CD4-positive, alpha-beta T cell (primary cell): ENCODE measurements around the gene USF2. TPM values are rescaled to one million over a fixed set of nuclear protein-coding genes. Genes with fewer than 3 reads are reported as not detected.
A peak's percentile ranks its signal among the peaks of the same experiment; 100 is the strongest.

Experiments
- ATAC-seq: fragments of 200-7000 bp; cut with Tn5 transposase; one replicate; pipeline ENCODE4 v1.10.0; 2022; ENCODE audit warnings: mild to moderate bottlenecking; ENCODE audit not compliant: poor library complexity
- CTCF ChIA-PET: fragments of 350-600 bp; sonication (Branson Sonifier 250); formaldehyde crosslinking; loops from one replicate; lab custom pipeline; 2021; ENCODE audit warnings: antibody characterized with exemption, inconsistent platforms; lab: Charles Lee
- POLR2A ChIA-PET: fragments of 350-600 bp; sonication (Branson Sonifier 250); formaldehyde crosslinking; loops from one replicate; lab custom pipeline; 2021; ENCODE audit warnings: antibody characterized with exemption, inconsistent platforms; lab: Charles Lee
- DNase-seq, 14 experiments: peaks; one replicate each; pipeline ENCODE4 v3.0.0-alpha.2; 2013 to 2020; ENCODE audit warnings: mixed read lengths in 2 of 14
- H3K27ac ChIP-seq, 2 donors: one replicate each; pipeline versions ENCODE4 v1.5.1 to v1.7.0; 2013; ENCODE audit warnings: low read length in 2 of 2, low read depth in 1 of 2, mild to moderate bottlenecking in 1 of 2
- H3K27me3 ChIP-seq, 2 experiments: 1 replicate in 1 of 2; 2 replicates in 1 of 2; pipeline versions ENCODE4 v1.6.1 to v1.7.0; 2013; ENCODE audit warnings: low read length in 2 of 2, control low read depth in 1 of 2, mild to moderate bottlenecking in 1 of 2, moderate library complexity in 1 of 2; ENCODE audit not compliant: insufficient read depth in 2 of 2, control insufficient read depth in 1 of 2
- H3K36me3 ChIP-seq: one replicate; pipeline ENCODE4 v1.6.1; 2013; ENCODE audit warnings: low read length, control low read depth; ENCODE audit not compliant: insufficient read depth
- H3K4me1 ChIP-seq: one replicate; pipeline ENCODE4 v1.6.1; 2013; ENCODE audit warnings: low read length, control low read depth; ENCODE audit not compliant: insufficient read depth
- H3K4me3 ChIP-seq: one replicate; pipeline ENCODE4 v1.5.1; 2013; ENCODE audit warnings: mild to moderate bottlenecking, low read length, moderate library complexity
- H3K9me3 ChIP-seq, 2 experiments: 1 replicate in 1 of 2; 2 replicates in 1 of 2; pipeline versions ENCODE4 v1.6.1 to v1.7.0; 2013; ENCODE audit warnings: low read length in 2 of 2, mild to moderate bottlenecking in 2 of 2, control low read depth in 1 of 2, moderate library complexity in 1 of 2; ENCODE audit not compliant: control insufficient read depth in 1 of 2, insufficient read depth in 1 of 2
- H3K27ac Mint-ChIP-seq: one replicate; pipeline ENCODE4 v1.8.0; 2020; ENCODE audit warnings: mixed read lengths
- H3K27me3 Mint-ChIP-seq: one replicate; pipeline ENCODE4 v1.8.0; 2021; ENCODE audit warnings: mixed read lengths
- H3K36me3 Mint-ChIP-seq: one replicate; pipeline ENCODE4 v1.8.0; 2021; ENCODE audit warnings: low read depth, mixed read lengths
- H3K4me1 Mint-ChIP-seq: one replicate; pipeline ENCODE4 v1.8.0; 2021; ENCODE audit warnings: low read depth, mixed read lengths
- H3K4me3 Mint-ChIP-seq: one replicate; pipeline ENCODE4 v1.8.0; 2020; ENCODE audit warnings: mild to moderate bottlenecking, mixed read lengths
- H3K9me3 Mint-ChIP-seq: one replicate; pipeline ENCODE4 v1.8.0; 2020; ENCODE audit warnings: mixed read lengths
- intact Hi-C, 2 experiments: fragments of 100-400 bp; cut with DNase I in 1 of 2; cut with micrococcal nuclease in 1 of 2; formaldehyde crosslinking; loops; one replicate each; pipeline versions ENCODE4 v1.15.1 to v1.9.0; 2023 to 2025; cut with DNase I, micrococcal nuclease
- total RNA-seq, 174 experiments: library from RNA in 2 of 174; stranded (reverse) in 2 of 174; gene quantifications; one replicate each; pipeline ENCODE4 v1.2.3 and lab custom pipeline; 2021 to 2026
- TF ChIP-seq, protein P1 (sequence below): fragments of 200-600 bp; IDR thresholded peaks from one replicate; pipeline ENCODE4 v1.8.0; 2022; ENCODE audit warnings: antibody characterized with exemption, mild to moderate bottlenecking

The USF2 gene
- total RNA-seq, 2 experiments from 2014 or later = 335 to 344 TPM

DNA sequence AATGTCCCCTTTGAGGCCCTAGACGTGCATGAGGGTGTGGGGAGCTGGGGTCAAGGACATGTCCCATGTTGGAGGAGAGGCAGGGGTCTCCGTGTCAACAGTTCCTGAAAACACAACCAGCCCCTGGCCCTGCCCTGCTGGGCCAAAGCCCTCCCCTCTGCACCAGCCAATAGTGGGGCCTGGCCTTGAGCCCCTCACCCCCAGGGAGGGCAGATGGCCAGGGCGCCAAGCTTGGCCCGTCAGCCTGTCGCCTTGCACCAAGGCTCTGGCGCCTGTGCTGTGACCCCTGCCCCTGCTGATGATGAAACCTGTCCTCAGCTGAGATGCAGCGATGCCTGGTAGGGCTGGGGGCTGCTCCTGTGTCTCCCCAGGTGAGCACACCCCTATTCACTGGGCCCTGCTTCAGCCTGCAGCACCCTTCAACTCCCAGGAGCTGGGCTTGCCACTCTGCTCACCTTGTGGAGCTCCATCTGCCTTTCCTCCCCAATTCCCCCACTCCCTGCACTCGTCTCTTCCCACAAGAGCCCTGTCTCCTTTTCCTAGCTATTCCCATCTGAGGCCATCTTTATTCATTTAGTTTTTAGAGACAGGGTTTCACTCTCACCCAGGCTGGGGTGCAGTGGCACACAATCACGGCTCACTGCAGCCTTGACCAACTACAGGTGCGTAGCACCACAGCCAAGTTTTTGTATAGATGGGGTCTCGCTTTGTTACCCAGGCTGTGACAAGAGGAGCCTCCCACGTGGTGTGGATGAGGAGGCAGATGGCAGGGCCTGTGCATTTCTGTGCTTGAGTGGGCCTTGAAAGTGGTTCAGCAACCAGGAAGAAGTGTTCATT lies 11.4 kb downstream of the USF2 start:
- peaks cover 39% of the 10 kb centered on the region for H3K36me3 ChIP-seq
- peak overlapping the region; percentile 59 for H3K27ac Mint-ChIP-seq
- H3K4me3 Mint-ChIP-seq = no peak overlapping the region
- no peak overlapping the region for H3K27ac ChIP-seq
- H3K27me3 Mint-ChIP-seq = peaks cover 29% of the 10 kb centered on the region
- no peak overlapping the region for H3K4me3 ChIP-seq
- H3K9me3 ChIP-seq = no peaks in the 10 kb centered on the region
- peak; percentile 12 for ATAC-seq
- intact Hi-C loops = no loop called here
- ChIA-PET CTCF (no interaction called here), POLR2A (interaction anchor here (0.6 to 1.3 kb wide), 3 partner anchors 13 to 16 kb away, joined by 3 read pairs; no protein-coding TSS in a partner anchor)
- DNase-seq = peak in 1 of 14 experiments; percentile 21
- H3K9me3 Mint-ChIP-seq = no peaks in the 10 kb centered on the region
- peaks cover 3 to 6% of the 10 kb centered on the region in 2 experiments for H3K27me3 ChIP-seq
- peaks cover 34% of the 10 kb centered on the region for H3K36me3 Mint-ChIP-seq
- peaks cover 9% of the 10 kb centered on the region for H3K4me1 ChIP-seq
- H3K4me1 Mint-ChIP-seq = no peaks in the 10 kb centered on the region
- TF ChIP-seq, protein P1, sequence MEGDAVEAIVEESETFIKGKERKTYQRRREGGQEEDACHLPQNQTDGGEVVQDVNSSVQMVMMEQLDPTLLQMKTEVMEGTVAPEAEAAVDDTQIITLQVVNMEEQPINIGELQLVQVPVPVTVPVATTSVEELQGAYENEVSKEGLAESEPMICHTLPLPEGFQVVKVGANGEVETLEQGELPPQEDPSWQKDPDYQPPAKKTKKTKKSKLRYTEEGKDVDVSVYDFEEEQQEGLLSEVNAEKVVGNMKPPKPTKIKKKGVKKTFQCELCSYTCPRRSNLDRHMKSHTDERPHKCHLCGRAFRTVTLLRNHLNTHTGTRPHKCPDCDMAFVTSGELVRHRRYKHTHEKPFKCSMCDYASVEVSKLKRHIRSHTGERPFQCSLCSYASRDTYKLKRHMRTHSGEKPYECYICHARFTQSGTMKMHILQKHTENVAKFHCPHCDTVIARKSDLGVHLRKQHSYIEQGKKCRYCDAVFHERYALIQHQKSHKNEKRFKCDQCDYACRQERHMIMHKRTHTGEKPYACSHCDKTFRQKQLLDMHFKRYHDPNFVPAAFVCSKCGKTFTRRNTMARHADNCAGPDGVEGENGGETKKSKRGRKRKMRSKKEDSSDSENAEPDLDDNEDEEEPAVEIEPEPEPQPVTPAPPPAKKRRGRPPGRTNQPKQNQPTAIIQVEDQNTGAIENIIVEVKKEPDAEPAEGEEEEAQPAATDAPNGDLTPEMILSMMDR = no peak

DNA sequence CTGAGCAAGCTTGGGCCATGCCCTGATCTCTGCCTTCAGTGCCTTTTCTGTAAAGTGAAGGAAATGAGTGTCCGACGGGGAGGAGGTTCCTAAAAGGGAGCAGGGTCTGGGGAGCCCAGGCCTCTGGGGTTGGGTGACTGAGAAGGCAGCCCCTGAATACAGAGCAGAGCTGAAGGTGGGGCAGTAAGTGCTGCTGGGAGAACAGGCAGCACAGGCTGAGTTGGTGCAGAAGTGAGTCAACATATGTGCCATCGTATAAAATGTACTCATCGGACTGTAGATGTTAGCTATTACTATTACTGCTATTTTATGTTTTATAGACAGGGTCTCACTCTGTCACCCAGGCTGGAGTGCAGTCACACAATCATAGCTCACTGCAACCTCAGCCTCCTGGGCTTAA lies 12.5 kb downstream of the USF2 start:
- Mint-ChIP-seq H3K4me3 (no peak overlapping the region), H3K27me3 (peaks cover 32% of the 10 kb centered on the region)
- POLR2A ChIA-PET = no interaction called here

DNA sequence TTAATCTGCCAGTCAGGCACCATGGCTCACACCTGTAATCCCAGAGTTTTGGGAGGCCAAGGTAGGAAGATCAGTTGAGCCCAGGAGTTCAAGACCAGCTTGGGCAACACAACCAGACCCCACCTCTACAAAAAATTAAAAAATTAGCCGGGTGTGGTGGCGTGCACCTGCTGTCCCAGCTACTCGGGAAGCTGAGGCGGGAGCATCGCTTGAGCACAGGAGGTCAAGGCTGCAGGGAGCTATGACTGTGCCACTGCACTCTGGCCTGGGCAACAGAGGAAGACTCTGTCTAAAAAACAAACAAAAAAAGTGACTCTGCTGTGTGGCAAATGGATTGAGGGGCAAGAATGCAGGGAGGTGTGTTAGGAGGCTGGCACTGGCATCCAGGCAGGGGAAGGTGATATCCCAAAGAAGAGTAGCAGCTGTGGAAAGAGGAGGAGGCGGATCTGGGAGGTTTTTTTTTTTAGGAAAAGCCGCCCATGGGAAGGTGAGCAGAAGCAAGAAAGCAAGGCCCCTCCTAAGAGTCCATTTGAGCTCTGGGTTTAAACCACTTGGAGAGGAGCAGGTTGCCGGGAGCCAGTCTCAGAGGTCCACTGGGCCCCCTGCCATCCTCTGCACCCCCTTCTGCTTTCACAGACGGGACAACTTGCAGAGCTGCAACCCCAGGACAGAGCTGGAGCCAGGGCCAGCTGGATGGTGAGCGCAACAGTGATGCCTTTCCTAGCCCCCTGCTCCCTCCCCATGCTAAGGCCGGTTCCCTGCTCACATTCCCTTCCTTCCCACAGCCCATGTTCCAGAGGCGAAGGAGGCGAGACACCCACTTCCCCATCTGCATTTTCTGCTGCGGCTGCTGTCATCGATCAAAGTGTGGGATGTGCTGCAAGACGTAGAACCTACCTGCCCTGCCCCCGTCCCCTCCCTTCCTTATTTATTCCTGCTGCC lies 15.7 kb downstream of the USF2 start:
- CTCF ChIA-PET = no interaction called here
- Mint-ChIP-seq H3K9me3 (no peaks in the 10 kb centered on the region), H3K27me3 (peaks cover 32% of the 10 kb centered on the region), H3K27ac (no peak overlapping the region), H3K4me1 (no peaks in the 10 kb centered on the region), H3K36me3 (no peaks in the 10 kb centered on the region), H3K4me3 (no peak overlapping the region)
- H3K27me3 ChIP-seq = peaks cover 3 to 6% of the 10 kb centered on the region in 2 experiments
- H3K36me3 ChIP-seq = peaks cover 1% of the 10 kb centered on the region
- peaks cover 9% of the 10 kb centered on the region for H3K4me1 ChIP-seq
- POLR2A ChIA-PET = no interaction called here
- ATAC-seq (no peak), DNase-seq (no peak)
- TF ChIP-seq, protein P1 = no peak
- intact Hi-C loops = no loop called here
- H3K4me3 ChIP-seq = no peak overlapping the region
- no peak overlapping the region for H3K27ac ChIP-seq
- no peaks in the 10 kb centered on the region for H3K9me3 ChIP-seq

More for the DNA sequence above, 12.5 kb downstream of the USF2 start:
- Histone ChIP-seq H3K36me3 (peaks cover 30% of the 10 kb centered on the region), H3K27me3 (peaks cover 3 to 6% of the 10 kb centered on the region in 2 experiments), H3K4me3 (no peak overlapping the region), H3K27ac (no peak overlapping the region), H3K9me3 (no peaks in the 10 kb centered on the region), H3K4me1 (peaks cover 9% of the 10 kb centered on the region)
- CTCF ChIA-PET = no interaction called here
- intact Hi-C loops = no loop called here
- peak in 1 of 14 experiments; percentile 24 for DNase-seq
- no peaks in the 10 kb centered on the region for H3K9me3 Mint-ChIP-seq
- ATAC-seq = no peak
- no peak overlapping the region for H3K27ac Mint-ChIP-seq
- TF ChIP-seq, protein P1 = no peak
- H3K36me3 Mint-ChIP-seq = peaks cover 24% of the 10 kb centered on the region
- H3K4me1 Mint-ChIP-seq = no peaks in the 10 kb centered on the region
